Thyroid gland (tissue), 4 donors: ENCODE results near the gene CERS5. TPM values are rescaled to one million over a fixed set of nuclear protein-coding genes. Genes with fewer than 3 reads are reported as not detected.

Experiments
- DNase-seq, 2 donors: peaks; one replicate each; pipeline ENCODE4 v3.0.0-alpha.2; 2019
- H3K27ac ChIP-seq, 3 donors: fragments of 200-600 bp; sonication (generic); 1 replicate in 2 of 3; 2 replicates in 1 of 3; pipeline ENCODE4 v1.5.1; 2016 to 2019; ENCODE audit warnings: mild to moderate bottlenecking in 1 of 3, moderate library complexity in 1 of 3
- H3K27me3 ChIP-seq: fragments of 200-600 bp; sonication (generic); one replicate; pipeline ENCODE4 v1.5.1; 2019
- H3K36me3 ChIP-seq, 2 donors: fragments of 200-600 bp; sonication (generic); one replicate each; pipeline ENCODE4 v1.5.1; 2016 to 2019
- H3K4me1 ChIP-seq, 2 donors: fragments of 200-600 bp; sonication (generic); one replicate each; pipeline ENCODE4 v1.5.1; 2017 to 2019
- H3K4me3 ChIP-seq, 3 donors: fragments of 200-600 bp; sonication (generic); replicated peaks in 1 of 3; 1 replicate in 2 of 3; 2 replicates in 1 of 3; pipeline ENCODE4 v1.5.1; 2016; ENCODE audit warnings: mild to moderate bottlenecking in 1 of 3
- H3K9me3 ChIP-seq: fragments of 200-600 bp; sonication (generic); one replicate; pipeline ENCODE4 v1.5.1; 2017
- CTCF ChIP-seq, 6 experiments: fragments of 200-600 bp in 3 of 6; fragments of 450-650 bp in 3 of 6; sonication (generic) in 3 of 6; IDR thresholded peaks; one replicate each; pipeline ENCODE4 v1.5.1; 2016 to 2019; ENCODE audit warnings: antibody characterized with exemption in 6 of 6, mild to moderate bottlenecking in 2 of 6, inconsistent platforms in 1 of 6, moderate library complexity in 1 of 6
- POLR2A ChIP-seq, 2 donors: fragments of 450-650 bp; IDR thresholded peaks; one replicate each; pipeline ENCODE4 v1.6.1; 2017; ENCODE audit warnings: antibody characterized with exemption in 2 of 2, mild to moderate bottlenecking in 2 of 2, moderate library complexity in 1 of 2
- WGBS, 2 donors: methylation state at CpG; one replicate each; pipeline ENCODE4 v1.1.5; 2017; 5-methylcytosine and 5-hydroxymethylcytosine counted together
- intact Hi-C: fragments of 100-400 bp; cut with DNase I; formaldehyde crosslinking; loops from one replicate; pipeline ENCODE4 v1.15.1; 2023
- total RNA-seq, 4 donors: library from RNA; depleted of rRNA; stranded (reverse); fragments of >200 nt; gene quantifications; one replicate each; pipeline ENCODE4 v1.2.3, GENCODE V29; 2016

The CERS5 gene
- total RNA-seq, 4 donors from 2014 or later: 20.2 to 34.9 (median 29.5) TPM

DNA sequence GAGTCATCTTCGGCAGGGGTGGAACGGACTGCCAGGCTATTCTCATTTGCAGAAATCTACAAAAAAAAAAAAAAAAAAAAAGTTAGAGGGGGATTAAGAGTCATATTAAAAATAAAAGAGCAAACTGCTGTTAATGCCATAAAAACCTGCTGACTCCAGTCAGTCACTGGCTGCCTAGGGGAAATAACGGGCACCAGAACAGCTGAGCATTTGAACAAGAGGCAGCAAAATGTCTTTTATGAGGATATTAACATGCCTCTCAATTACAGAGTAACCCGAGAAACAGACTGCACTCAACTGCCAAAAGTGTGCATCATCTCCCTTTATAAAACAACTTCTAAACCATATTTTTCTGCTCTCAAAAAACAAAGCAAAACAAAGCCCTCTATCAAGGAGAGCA is 28.7 kb upstream of the CERS5 start:
- WGBS, 2 donors: 90 to 92% methylated on average over 4 of the region's 4 CpGs
- no peak overlapping the region for H3K4me3 ChIP-seq
- peaks cover 0 to 23% of the 10 kb centered on the region in 2 donors for H3K36me3 ChIP-seq
- no peaks in the 10 kb centered on the region for H3K9me3 ChIP-seq
- no peak overlapping the region for H3K27ac ChIP-seq
- H3K4me1 ChIP-seq: no peaks in the 10 kb centered on the region
- intact Hi-C loops: no loop called here
- DNase-seq: no peak
- no peaks in the 10 kb centered on the region for H3K27me3 ChIP-seq
- TF ChIP-seq POLR2A (IDR thresholded peaks at IDR 0.05): no peak
- TF ChIP-seq CTCF (IDR thresholded peaks at IDR 0.05): no peak

GRCh38 chr12:50192908-50193307 is 25.7 kb upstream of the CERS5 start:
- H3K4me1 ChIP-seq: peaks cover 15 to 18% of the 10 kb centered on the region in 2 donors
- TF ChIP-seq POLR2A (IDR thresholded peaks at IDR 0.05) (no peak), CTCF (IDR thresholded peaks at IDR 0.05) (no peak)
- H3K9me3 ChIP-seq: no peaks in the 10 kb centered on the region
- peaks cover 0 to 12% of the 10 kb centered on the region in 2 donors for H3K36me3 ChIP-seq
- no peak overlapping the region for H3K4me3 ChIP-seq
- WGBS, 2 donors: 82 to 95% methylated on average over 5 of the region's 5 CpGs
- no peak overlapping the region for H3K27ac ChIP-seq
- intact Hi-C loops: no loop called here
- DNase-seq: no peak
- H3K27me3 ChIP-seq: no peaks in the 10 kb centered on the region

GRCh38 chr12:50192236-50192635 is 25.1 kb upstream of the CERS5 start:
- no peak for DNase-seq
- Histone ChIP-seq H3K27me3 (no peaks in the 10 kb centered on the region), H3K4me1 (peaks cover 16 to 25% of the 10 kb centered on the region in 2 donors), H3K9me3 (no peaks in the 10 kb centered on the region), H3K27ac (no peak overlapping the region), H3K36me3 (peaks cover 0 to 12% of the 10 kb centered on the region in 2 donors), H3K4me3 (no peak overlapping the region)
- TF ChIP-seq CTCF (IDR thresholded peaks at IDR 0.05) (no peak), POLR2A (IDR thresholded peaks at IDR 0.05) (no peak)
- intact Hi-C loops: no loop called here
- WGBS, 2 donors: 95% methylated on average over 4 of the region's 4 CpGs

DNA sequence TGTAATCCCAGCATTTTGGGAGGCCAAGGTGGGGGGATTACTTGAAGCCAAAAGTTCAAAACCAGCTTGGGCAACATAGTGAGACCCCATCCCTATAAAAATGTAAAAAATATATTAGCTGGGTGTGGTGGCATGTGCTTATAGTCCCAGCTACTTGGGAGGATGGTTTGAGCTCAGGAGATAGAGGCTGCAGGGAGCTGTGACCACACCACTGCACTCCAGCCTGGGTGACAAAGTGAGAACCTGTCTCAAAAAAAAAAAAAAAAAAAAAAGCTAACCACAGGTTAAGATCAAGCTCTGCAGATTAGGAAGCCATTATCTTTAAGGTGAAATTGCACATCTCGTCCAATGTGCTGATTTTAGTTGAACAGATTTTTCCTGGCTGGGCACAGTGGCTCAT is 23.7 kb upstream of the CERS5 start:
- Histone ChIP-seq H3K9me3 (no peaks in the 10 kb centered on the region), H3K27ac (no peak overlapping the region), H3K4me3 (no peak overlapping the region), H3K4me1 (peaks cover 16 to 31% of the 10 kb centered on the region in 2 donors), H3K36me3 (peaks cover 0 to 12% of the 10 kb centered on the region in 2 donors), H3K27me3 (no peaks in the 10 kb centered on the region)
- 73 to 90% methylated on average over 1 of the region's 1 CpG for WGBS, 2 donors
- DNase-seq: no peak
- intact Hi-C loops: no loop called here
- TF ChIP-seq POLR2A (IDR thresholded peaks at IDR 0.05): no peak
- no peak for TF ChIP-seq CTCF (IDR thresholded peaks at IDR 0.05)

DNA sequence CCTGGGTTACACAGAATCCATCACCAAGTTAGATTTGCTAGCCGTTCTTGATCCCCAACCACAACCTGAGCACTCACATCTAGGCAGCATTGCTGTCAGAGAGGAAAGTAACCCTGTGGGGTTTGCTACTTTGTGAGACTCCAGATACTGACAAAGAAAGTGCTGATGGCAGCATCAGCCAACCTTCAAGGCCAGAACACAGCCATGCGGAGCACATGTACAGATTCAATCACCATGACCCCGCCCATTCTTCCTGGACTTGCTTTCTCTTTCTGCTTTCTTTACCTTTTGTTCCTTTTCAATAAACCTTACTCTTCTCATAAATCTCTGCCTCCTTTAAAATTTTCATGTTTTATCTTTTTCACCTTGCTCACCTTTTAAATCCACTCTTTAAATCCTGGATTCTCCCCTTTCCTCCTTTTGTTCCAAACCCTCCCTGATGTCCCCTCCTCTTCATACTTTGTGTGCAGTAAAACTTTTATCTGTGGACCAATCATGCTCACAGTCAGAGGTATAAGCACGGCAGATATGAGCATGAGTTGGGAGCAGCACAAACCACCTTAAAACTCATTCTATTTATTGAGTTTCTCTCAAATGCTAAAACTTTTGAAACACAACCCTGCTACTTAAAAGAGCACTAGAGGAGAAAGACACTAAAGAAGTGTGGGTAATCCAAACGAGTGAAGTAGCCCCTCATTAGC is 21.9 kb upstream of the CERS5 start:
- no peaks in the 10 kb centered on the region for H3K9me3 ChIP-seq
- no peak for TF ChIP-seq POLR2A (IDR thresholded peaks at IDR 0.05)
- no peak for TF ChIP-seq CTCF (IDR thresholded peaks at IDR 0.05)
- H3K4me3 ChIP-seq: no peak overlapping the region
- peak overlapping the region; percentile 53 to 67 (median 54) for H3K27ac ChIP-seq
- DNase-seq: peak; percentile 44
- H3K27me3 ChIP-seq: no peaks in the 10 kb centered on the region
- peaks cover 16 to 43% of the 10 kb centered on the region in 2 donors for H3K4me1 ChIP-seq
- peaks cover 0 to 4% of the 10 kb centered on the region in 2 donors for H3K36me3 ChIP-seq
- 42 to 52% methylated on average over 5 of the region's 5 CpGs for WGBS, 2 donors
- intact Hi-C loops: no loop called here
